Peyer's patch (tissue), 4 donors: ENCODE data around the gene DDX42.

Experiments used
- POLR2A ChIP-seq, 2 donors: fragments of 450-650 bp; IDR thresholded peaks; one replicate each; pipeline ENCODE4 v1.5.1; 2017; ENCODE audit warnings: antibody characterized with exemption in 2 of 2, mild to moderate bottlenecking in 2 of 2, moderate library complexity in 2 of 2
- TF ChIP-seq, protein P1 (sequence below), 6 experiments: fragments of 450-650 bp in 4 of 6; fragments of 200-600 bp in 2 of 6; sonication (generic) in 1 of 6; IDR thresholded peaks; one replicate each; pipeline ENCODE4 v1.5.1; 2017 to 2019; ENCODE audit warnings: antibody characterized with exemption in 6 of 6, mild to moderate bottlenecking in 3 of 6, moderate library complexity in 1 of 6

- TF ChIP-seq, protein P1, sequence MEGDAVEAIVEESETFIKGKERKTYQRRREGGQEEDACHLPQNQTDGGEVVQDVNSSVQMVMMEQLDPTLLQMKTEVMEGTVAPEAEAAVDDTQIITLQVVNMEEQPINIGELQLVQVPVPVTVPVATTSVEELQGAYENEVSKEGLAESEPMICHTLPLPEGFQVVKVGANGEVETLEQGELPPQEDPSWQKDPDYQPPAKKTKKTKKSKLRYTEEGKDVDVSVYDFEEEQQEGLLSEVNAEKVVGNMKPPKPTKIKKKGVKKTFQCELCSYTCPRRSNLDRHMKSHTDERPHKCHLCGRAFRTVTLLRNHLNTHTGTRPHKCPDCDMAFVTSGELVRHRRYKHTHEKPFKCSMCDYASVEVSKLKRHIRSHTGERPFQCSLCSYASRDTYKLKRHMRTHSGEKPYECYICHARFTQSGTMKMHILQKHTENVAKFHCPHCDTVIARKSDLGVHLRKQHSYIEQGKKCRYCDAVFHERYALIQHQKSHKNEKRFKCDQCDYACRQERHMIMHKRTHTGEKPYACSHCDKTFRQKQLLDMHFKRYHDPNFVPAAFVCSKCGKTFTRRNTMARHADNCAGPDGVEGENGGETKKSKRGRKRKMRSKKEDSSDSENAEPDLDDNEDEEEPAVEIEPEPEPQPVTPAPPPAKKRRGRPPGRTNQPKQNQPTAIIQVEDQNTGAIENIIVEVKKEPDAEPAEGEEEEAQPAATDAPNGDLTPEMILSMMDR (IDR thresholded peaks at IDR 0.05): no peak
- TF ChIP-seq POLR2A (IDR thresholded peaks at IDR 0.05): no peak
These were observed 47.8 kb downstream of the DDX42 start for GRCh38 chr17:63821804-63822203.
